UCSD-AML1 (cell line): Measurements from ENCODE around the gene NRN1L.
A peak's percentile ranks its signal among the peaks of the same experiment; 100 is the strongest.
"Not testable (repeated sequence)": the region's sequence is repeated elsewhere in the genome, so short reads cannot be mapped to it uniquely, and the experiment has no call there.

ENCODE experiments used
- DNase-seq: peaks from one replicate; lab custom pipeline; 2025; ENCODE audit not compliant: unreplicated experiment; lab: John Stamatoyannopoulos, UW

The NRN1L gene

GRCh38 chr16:67884684-67885083 lies at the start of gene NRN1L:
TSS of gene NRN1L (plus strand) at chr16:67884885. CDS start at chr16:67884904, 19 bp downstream.
- no peak for DNase-seq

DNA sequence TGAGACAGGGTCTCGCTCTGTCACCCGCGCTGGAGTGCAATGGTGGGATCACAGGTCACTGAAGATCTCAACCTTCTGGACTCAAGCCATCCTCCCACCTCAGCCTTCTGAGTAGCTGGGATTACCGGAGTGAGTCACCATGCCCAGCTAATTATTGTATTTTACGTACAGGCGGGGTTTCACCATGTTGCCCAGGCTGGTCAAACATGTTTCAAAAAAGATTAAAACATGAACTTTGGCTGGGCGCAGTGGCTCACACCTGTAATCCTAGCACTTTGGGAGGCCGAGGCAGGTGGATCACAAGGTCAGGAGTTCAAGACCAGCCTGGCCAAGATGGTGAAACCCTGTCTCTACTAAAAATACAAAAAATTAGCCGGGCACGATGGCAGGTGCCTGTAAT lies 47.5 kb upstream of the NRN1L start:
- not testable (repeated sequence) for DNase-seq

- DNase-seq, result no peak
These were observed 46.9 kb upstream of the NRN1L start for GRCh38 chr16:67837811-67838210.

GRCh38 chr16:67841198-67841815 lies 43.4 kb upstream of the NRN1L start:
- DNase-seq, result no peak

DNA sequence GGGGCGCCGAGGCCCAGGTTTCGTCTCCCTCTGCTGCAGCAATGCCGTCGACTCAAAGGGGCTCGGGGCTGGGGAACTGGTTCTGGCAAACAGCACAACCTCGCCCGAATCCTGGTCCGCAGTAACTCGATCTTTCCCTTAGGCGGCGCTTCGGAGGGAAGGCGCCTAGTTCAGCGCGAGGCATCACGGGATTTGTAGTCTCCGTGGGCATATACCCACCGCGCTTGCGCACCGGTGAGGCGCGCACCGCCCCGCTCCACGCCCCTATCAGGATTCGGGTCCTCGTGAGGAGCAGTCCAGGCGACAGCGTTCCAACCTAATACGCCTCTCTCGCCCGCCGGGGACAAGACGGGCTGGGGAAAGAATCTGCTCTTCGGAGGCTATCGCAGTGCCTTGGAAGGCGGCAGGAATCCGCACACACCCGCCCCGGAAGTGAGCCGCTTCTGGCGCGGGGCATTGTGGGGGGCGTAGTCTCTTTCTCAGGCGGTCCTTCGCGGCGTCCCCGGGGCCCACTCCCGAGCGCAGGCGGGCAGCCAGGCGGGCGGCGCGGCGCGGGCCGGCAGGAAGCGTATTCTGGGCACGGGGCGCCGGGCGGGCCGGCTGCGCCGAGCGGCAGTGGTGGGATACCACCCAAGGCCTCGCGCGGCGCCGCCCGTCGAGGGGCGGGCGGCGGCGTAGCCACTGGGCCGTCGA lies 42.7 kb upstream of the NRN1L start, which contains the start of gene THAP11:
THAP11 (plus strand) TSS at position 505 of the 693 bp plus-strand sequence. CDS start 235 bp downstream, outside the sequence.
- DNase-seq, result peak; percentile 94

DNA sequence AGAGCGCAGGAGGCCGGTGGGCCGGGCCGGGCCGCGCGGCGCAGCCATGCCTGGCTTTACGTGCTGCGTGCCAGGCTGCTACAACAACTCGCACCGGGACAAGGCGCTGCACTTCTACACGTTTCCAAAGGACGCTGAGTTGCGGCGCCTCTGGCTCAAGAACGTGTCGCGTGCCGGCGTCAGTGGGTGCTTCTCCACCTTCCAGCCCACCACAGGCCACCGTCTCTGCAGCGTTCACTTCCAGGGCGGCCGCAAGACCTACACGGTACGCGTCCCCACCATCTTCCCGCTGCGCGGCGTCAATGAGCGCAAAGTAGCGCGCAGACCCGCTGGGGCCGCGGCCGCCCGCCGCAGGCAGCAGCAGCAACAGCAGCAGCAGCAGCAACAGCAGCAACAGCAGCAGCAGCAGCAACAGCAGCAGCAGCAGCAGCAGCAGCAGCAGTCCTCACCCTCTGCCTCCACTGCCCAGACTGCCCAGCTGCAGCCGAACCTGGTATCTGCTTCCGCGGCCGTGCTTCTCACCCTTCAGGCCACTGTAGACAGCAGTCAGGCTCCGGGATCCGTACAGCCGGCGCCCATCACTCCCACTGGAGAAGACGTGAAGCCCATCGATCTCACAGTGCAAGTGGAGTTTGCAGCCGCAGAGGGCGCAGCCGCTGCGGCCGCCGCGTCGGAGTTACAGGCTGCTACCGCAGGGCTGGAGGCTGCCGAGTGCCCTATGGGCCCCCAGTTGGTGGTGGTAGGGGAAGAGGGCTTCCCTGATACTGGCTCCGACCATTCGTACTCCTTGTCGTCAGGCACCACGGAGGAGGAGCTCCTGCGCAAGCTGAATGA lies 42.0 kb upstream of the NRN1L start:
- peak; percentile 82 for DNase-seq

DNA sequence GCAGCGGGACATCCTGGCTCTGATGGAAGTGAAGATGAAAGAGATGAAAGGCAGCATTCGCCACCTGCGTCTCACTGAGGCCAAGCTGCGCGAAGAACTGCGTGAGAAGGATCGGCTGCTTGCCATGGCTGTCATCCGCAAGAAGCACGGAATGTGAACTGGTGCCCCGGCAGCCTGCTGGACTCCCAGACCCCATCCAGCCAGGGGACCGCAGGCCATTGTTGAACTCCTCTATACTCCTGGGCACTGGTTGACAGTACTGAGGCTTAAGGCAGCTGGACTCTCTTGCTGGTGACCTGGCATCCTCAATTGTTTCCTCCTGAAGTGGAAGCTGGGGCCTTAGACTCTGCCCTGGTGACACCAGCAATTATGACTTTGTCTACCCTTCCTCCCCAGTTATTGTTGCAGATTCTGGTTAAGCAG lies 41.3 kb upstream of the NRN1L start:
- no peak for DNase-seq

GRCh38 chr16:67844497-67844896 lies 40.2 kb upstream of the NRN1L start:
- DNase-seq, result no peak

DNA sequence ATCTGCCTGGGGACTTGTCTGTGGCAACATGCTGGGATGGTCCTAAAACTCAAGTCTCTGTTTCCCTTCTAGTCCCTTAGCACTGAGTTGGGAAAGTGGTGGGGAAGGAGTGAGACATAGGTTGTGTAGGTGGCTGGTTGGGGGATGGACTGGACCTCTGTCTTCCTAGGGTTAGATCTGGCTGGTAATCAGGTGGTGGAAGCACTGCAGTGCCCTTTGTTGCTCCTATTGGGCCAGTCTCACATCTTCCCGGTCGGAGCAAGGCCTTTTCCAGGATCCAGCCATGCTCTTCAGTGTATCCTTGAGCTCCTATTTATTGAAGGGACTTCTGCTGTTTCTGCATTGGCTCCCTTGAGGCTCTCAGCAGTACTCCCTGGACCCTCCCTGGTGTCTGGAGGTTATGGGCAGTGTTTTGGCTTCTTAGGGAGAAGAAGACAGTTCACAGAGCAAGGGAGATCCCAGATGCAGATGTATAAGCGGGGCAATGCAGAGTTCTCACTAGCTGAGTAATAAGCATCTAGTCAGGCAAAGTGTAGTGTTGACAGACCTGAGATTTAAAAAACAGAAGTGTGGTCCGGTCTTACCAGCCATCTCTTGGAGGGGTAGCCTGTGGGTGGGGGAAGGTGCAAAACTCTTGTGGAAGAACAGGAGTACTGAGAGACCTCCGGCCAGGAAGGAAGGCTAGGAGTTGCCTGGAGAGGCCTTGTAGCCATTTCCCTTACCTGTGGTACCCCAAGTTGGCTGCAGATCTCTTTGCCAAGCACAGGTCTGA lies 39.2 kb upstream of the NRN1L start:
- DNase-seq, result no peak

DNA sequence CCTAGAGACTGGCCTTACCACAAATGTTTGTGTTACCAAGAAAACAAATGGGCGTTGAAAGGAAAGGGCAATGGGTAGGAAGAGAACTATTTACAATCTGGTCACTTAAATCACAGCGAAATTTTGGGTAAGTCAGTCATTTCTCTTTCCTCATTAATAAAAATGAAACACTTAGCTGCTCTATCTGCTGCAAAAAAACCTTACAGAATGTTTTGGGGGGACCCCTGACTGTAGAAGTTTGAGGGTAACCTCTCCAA lies 38.7 kb upstream of the NRN1L start:
- no peak for DNase-seq

DNA sequence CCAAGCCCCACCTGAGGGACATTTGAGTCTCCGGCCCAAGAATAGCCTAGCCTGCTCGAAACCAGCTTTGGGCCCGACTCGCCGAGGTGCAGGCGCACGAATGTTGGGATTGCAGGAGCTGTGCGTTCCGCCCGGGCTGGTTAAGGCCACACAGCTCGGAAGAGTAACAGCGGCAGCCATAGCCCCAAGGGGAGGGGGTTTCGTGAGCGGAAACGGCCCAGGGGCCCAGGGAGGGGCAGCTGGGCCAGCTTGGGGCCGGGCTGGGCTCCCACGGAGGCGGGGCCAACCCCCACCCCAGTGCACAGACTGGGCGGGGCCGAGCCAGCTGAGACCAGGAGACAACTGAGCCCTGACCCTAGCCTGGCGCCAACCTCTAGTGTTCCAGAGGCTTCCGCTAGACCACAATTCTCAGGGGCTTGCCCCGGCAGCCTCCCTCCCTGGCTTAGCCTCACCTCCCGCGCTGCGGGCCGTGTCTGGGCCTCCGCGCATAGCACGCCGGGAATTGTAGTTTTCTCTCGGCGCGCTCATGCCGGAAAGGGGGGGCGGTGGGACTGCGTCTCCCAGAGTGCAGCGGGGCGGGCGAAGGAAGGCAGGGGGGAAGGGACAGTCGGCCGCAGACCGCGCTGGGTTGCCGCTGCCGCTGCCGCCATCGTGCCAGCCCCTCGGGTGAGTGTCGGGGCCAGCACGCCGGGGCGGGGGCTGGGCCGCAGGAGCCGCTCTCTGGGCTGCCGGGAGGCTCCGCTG lies 38.2 kb upstream of the NRN1L start, which contains the start of gene NUTF2:
NUTF2 (plus strand) TSS at position 614 of the 744 bp plus-strand sequence. CDS start 18,198 bp downstream, outside the sequence.
- peak; percentile 98 for DNase-seq

DNA sequence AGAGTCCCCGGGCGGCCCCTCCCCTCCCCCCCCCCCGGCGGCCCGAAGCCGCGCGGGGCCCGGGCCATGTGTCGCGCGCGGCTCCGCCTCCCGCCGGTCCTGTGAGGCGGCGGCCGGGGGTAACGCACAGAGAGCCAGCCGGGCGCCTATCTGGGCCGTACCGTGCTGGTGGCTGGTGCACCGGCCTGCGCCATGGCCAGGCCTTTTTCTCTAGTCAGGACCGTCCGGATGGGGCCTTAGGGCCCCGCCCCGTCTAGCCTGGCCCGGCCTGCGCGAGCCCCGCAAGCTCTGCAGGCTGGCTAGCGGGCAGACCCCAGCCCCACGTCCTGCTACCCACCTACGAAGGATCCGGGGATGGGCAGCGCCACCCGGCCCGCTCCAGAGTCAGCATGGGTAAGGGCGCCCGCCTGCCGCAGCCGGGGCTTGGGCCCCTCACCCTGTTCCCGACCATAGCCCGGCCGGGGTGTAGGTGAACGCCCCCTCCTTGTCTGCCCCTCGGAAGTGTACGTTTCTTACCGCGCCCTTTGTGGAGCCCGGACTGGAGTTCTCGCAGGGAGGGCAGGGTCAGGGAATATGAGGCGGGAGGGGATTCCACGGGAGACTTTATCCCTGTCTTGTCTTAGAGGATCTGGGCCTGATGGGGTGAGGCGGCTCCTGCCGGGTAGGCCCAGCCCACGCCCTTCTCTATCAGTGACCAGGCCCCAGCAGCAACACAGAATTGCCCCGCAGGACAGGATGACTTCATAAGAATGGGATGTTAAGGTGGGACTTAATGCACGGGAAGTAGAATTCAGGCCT lies 37.4 kb upstream of the NRN1L start, which contains the start of gene CENPT:
CENPT (minus strand) TSS at position 630 of the 798 bp plus-strand sequence. CDS start 13,834 bp downstream, outside the sequence.
- DNase-seq, result peak; percentile 47

DNA sequence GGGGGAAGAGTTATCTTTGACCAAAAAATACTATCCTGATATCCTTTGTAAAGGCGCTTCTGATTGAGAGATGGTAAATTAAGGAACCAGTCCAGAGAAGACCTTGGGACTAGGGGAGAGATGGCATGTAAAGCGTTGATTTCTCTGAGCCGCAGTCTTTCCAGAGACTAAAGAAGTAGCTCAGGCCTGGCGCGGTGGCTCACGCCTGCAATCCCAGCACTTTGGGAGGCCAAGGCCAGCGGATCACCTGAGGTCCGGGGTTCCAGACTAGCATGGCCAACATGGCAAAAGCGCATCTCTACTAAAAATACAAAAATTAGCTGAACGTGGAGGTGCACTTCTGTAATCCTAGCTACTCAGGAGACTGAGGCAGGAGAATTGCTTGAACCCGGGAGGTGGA lies 36.6 kb upstream of the NRN1L start:
- DNase-seq, result no peak

GRCh38 chr16:67853670-67854069 lies 31.0 kb upstream of the NRN1L start:
- no peak for DNase-seq

- no peak for DNase-seq
These were observed 28.9 kb upstream of the NRN1L start for GRCh38 chr16:67855789-67856188.

GRCh38 chr16:67856927-67857546 lies 27.6 kb upstream of the NRN1L start:
- DNase-seq, result no peak

DNA sequence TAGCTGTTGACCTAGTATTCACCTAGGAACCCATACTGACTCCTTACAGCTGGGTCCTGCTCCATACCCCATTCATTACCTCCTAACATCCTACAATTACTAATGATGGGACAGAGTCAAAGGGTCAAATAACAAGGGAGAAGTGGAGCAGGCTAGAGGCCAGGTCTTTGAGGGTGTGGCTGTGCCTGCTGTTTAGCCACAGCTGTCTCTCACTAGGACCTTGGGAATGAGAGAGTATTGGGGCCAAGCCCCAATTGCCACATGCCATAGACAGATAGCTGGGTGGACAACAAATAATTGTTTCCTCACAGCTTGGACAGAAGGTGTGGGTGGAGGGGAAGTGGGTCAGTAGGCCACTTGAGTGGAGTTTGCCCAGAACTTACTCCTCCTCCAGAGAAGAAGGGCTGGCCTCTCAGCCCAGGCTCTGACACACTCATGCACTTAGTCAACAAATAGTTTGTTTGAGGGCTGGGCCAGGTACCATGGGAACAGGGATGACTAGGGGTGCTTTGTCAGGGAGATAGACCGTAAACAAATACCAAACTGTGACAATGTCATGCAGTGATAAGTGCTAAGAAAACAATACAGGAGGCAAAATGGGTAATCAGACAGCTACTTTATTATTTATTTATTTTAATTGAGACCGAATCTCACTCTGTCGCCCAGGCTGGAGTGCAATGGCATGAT lies 27.0 kb upstream of the NRN1L start:
- DNase-seq, result no peak

DNA sequence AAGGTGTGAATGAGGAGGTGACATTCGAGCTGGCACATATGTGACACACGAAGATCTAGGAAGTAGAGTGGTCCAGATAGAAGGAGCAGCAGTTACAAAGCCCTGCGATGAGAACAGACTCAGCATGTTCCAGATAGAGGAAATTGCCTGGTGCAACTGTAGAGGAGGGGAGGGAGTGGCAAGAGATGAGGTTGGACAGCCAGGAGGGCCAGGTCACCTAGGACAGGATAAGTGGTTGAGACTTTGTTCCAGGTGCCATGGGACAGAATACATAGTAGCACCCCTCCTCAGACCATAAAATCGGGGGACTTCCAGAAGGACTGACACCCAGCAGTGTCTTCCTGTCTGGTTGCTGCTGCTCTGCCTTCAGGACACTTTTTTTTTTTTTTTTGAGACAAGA lies 26.2 kb upstream of the NRN1L start:
- no peak for DNase-seq
